Myometrial cell (primary cell): ENCODE measurements around the gene ALB. TPM values are rescaled to one million over a fixed set of nuclear protein-coding genes. Genes with fewer than 3 reads are reported as not detected.

Experiments
- total RNA-seq: library from RNA; depleted of rRNA; stranded (reverse); fragments of >200 nt; gene quantifications from 2 replicates; pipeline ENCODE4 v1.2.3, GENCODE V29; 2015

ALB gene
- total RNA-seq: not detected in 2 replicates

GRCh38 chr4:73404042-73404441 lies at the start of gene ALB:
Gene ALB (plus strand): TSS chr4:73404287. CDS start chr4:73404328, 41 bp downstream.

GRCh38 chr4:73435984-73436383 lies 31.9 kb downstream of the ALB start, which contains the start of gene AFP:
Gene AFP (plus strand): TSS chr4:73436221. CDS start chr4:73436263, 42 bp downstream.

Other genes starting within 250 kb of the ALB start
- gene ANKRD17, start 145.5 kb upstream of the ALB start, total RNA-seq: 25.7 and 33.1 TPM in 2 replicates
- 1.2 TPM in 1 of 2 replicates, not detected in the other for gene AFP, start 31.9 kb downstream of the ALB start, total RNA-seq
- gene AFM, start 77.5 kb downstream of the ALB start, total RNA-seq: not detected in 2 replicates
- gene RASSF6, start 216.1 kb downstream of the ALB start, total RNA-seq: 0.18 TPM in 1 of 2 replicates, not detected in the other